H1 (cell line): Measurements from ENCODE around the gene RUVBL2. TPM values are rescaled to one million over a fixed set of nuclear protein-coding genes. Genes with fewer than 3 reads are reported as not detected.

Source experiments
- CTCF ChIA-PET: fragments of 300-600 bp; sonication (Branson Sonifier 250); formaldehyde crosslinking; loops from one replicate; lab custom pipeline; 2021; ENCODE audit not compliant: partially characterized antibody; lab: Charles Lee
- POLR2A ChIA-PET: fragments of 300-600 bp; sonication (Branson Sonifier 250); formaldehyde crosslinking; loops from one replicate; lab custom pipeline; 2021; ENCODE audit warnings: inconsistent platforms; ENCODE audit not compliant: partially characterized antibody; lab: Charles Lee
- DNase-seq, 2 experiments: peaks; one replicate each; pipeline versions ENCODE4 v3.0.0 to v3.0.0-alpha.2; 2010 to 2022; ENCODE audit warnings: low spot score in 2 of 2, low read depth in 1 of 2, mixed read lengths in 1 of 2
- FAIRE-seq: peaks from 2 replicates; lab custom pipeline; 2011; peaks lifted over from hg19 to GRCh38; lab: Jason Lieb, UNC
- H2AFZ ChIP-seq: 2 replicates; pipeline ENCODE4 v1.8.1; 2012; ENCODE audit warnings: low read length, inconsistent platforms
- H2AK5ac ChIP-seq: 2 replicates; pipeline ENCODE4 v1.6.1; 2013; ENCODE audit warnings: low read depth, low read length
- H2BK120ac ChIP-seq: replicated peaks from 2 replicates; pipeline ENCODE3; 2013; ENCODE audit warnings: low read depth, low read length, inconsistent platforms
- H2BK12ac ChIP-seq: 2 replicates; pipeline ENCODE4 v1.6.1; 2013; ENCODE audit warnings: low read depth, low read length
- H2BK15ac ChIP-seq: 2 replicates; pipeline ENCODE4 v1.6.1; 2013; ENCODE audit warnings: low read length
- H2BK20ac ChIP-seq: 2 replicates; pipeline ENCODE4 v1.6.1; 2013; ENCODE audit warnings: low read length
- H2BK5ac ChIP-seq: 2 replicates; pipeline ENCODE4 v1.6.1; 2013; ENCODE audit warnings: low read depth, low read length
- H3K14ac ChIP-seq: 2 replicates; pipeline ENCODE4 v1.6.1; 2013; ENCODE audit warnings: inconsistent platforms; ENCODE audit not compliant: insufficient read length
- H3K18ac ChIP-seq: 2 replicates; pipeline ENCODE4 v1.6.1; 2013; ENCODE audit warnings: low read length; ENCODE audit errors: extremely low read depth
- H3K23ac ChIP-seq: 2 replicates; pipeline ENCODE4 v1.6.1; 2013; ENCODE audit warnings: inconsistent platforms; ENCODE audit not compliant: insufficient read length
- H3K23me2 ChIP-seq: 2 replicates; pipeline ENCODE4 v1.6.1; 2013; ENCODE audit warnings: low read depth, low read length
- H3K27ac ChIP-seq: 2 replicates; pipeline ENCODE4 v1.6.1; 2011; ENCODE audit warnings: low read depth, low read length, inconsistent platforms
- H3K27me3 ChIP-seq, 4 experiments: replicated peaks in 1 of 4; 1 replicate in 1 of 4; 2 replicates in 3 of 4; pipeline versions ENCODE4 v1.6.1 to v1.8.1; 2011 to 2013; ENCODE audit warnings: low read length in 3 of 4, mild to moderate bottlenecking in 3 of 4, inconsistent platforms in 2 of 4, mixed read lengths in 2 of 4, moderate library complexity in 1 of 4; ENCODE audit not compliant: control insufficient read depth in 3 of 4, insufficient read depth in 3 of 4; ENCODE audit errors: extremely low read depth in 1 of 4
- H3K36me3 ChIP-seq, 4 experiments: 2 replicates each; pipeline versions ENCODE4 v1.6.1 to v1.8.1; 2011 to 2013; ENCODE audit warnings: mild to moderate bottlenecking in 4 of 4, low read length in 3 of 4, moderate library complexity in 2 of 4, control low read depth in 1 of 4, inconsistent platforms in 1 of 4; ENCODE audit not compliant: insufficient read depth in 4 of 4, control insufficient read depth in 2 of 4
- H3K4ac ChIP-seq: replicated peaks from 2 replicates; pipeline ENCODE3; 2013; ENCODE audit warnings: low read length, low read depth, mixed read lengths, inconsistent platforms; ENCODE audit not compliant: insufficient read length
- H3K4me1 ChIP-seq, 4 experiments: replicated peaks in 1 of 4; 1 replicate in 1 of 4; 2 replicates in 3 of 4; pipeline versions ENCODE4 v1.6.1 to v1.8.1; 2011 to 2013; ENCODE audit warnings: low read length in 3 of 4, inconsistent platforms in 2 of 4, mixed read lengths in 1 of 4; ENCODE audit not compliant: insufficient read depth in 4 of 4, control insufficient read depth in 3 of 4
- H3K4me2 ChIP-seq, 2 experiments: 2 replicates each; pipeline versions ENCODE4 v1.6.1 to v1.8.1; 2011 to 2013; ENCODE audit warnings: low read depth in 2 of 2, low read length in 2 of 2, control low read depth in 1 of 2, inconsistent platforms in 1 of 2, mild to moderate bottlenecking in 1 of 2; ENCODE audit not compliant: insufficient read depth in 1 of 2
- H3K4me3 ChIP-seq, 4 experiments: fragments of 200-600, 300-600 bp in 1 of 4; sonication (generic), shearing (Covaris generic), sonication (Bioruptor Twin) in 1 of 4; 2 replicates each; pipeline versions ENCODE4 v1.5.1 to v1.8.1; 2011 to 2016; ENCODE audit warnings: low read length in 4 of 4, low read depth in 3 of 4, control low read depth in 2 of 4, inconsistent platforms in 2 of 4, mild to moderate bottlenecking in 2 of 4, mixed read lengths in 1 of 4, moderate library complexity in 1 of 4; ENCODE audit not compliant: insufficient read depth in 2 of 4; ENCODE audit errors: extremely low read depth in 1 of 4
- H3K56ac ChIP-seq: replicated peaks from 2 replicates; pipeline ENCODE3; 2013; ENCODE audit warnings: low read depth, mild to moderate bottlenecking, mixed read lengths, low read length, inconsistent platforms; ENCODE audit not compliant: insufficient read length
- H3K79me1 ChIP-seq: 2 replicates; pipeline ENCODE4 v1.6.1; 2013; ENCODE audit warnings: low read depth, low read length, control low read depth
- H3K79me2 ChIP-seq, 2 experiments: 2 replicates each; pipeline versions ENCODE4 v1.6.1 to v1.8.1; 2012 to 2013; ENCODE audit warnings: low read length in 2 of 2, mild to moderate bottlenecking in 2 of 2, inconsistent platforms in 1 of 2; ENCODE audit not compliant: insufficient read depth in 2 of 2, control insufficient read depth in 1 of 2
- H3K9ac ChIP-seq, 4 experiments: replicated peaks in 1 of 4; 1 replicate in 1 of 4; 2 replicates in 3 of 4; pipeline versions ENCODE4 v1.6.1 to v1.8.1; 2011 to 2013; ENCODE audit warnings: low read depth in 3 of 4, low read length in 3 of 4, control low read depth in 2 of 4, mild to moderate bottlenecking in 2 of 4, moderate library complexity in 2 of 4, inconsistent platforms in 1 of 4; ENCODE audit errors: extremely low read depth in 1 of 4
- H3K9me3 ChIP-seq, 2 experiments: 2 replicates each; pipeline versions ENCODE4 v1.6.1 to v1.8.1; 2012 to 2013; ENCODE audit warnings: mild to moderate bottlenecking in 2 of 2, moderate library complexity in 2 of 2, control low read depth in 1 of 2, inconsistent platforms in 1 of 2, low read depth in 1 of 2, low read length in 1 of 2, mixed read lengths in 1 of 2; ENCODE audit not compliant: insufficient read depth in 2 of 2
- H4K20me1 ChIP-seq, 2 experiments: replicated peaks in 1 of 2; 2 replicates each; pipeline versions ENCODE3 to v1.8.1; 2011 to 2013; ENCODE audit warnings: inconsistent platforms in 2 of 2, low read length in 2 of 2, mild to moderate bottlenecking in 1 of 2; ENCODE audit not compliant: insufficient read depth in 2 of 2, control insufficient read depth in 1 of 2
- H4K5ac ChIP-seq: 2 replicates; pipeline ENCODE4 v1.6.1; 2013; ENCODE audit warnings: low read length, low read depth, mixed read lengths, inconsistent platforms; ENCODE audit not compliant: insufficient read length
- H4K8ac ChIP-seq: 2 replicates; pipeline ENCODE4 v1.8.0; 2013; ENCODE audit warnings: mild to moderate bottlenecking, moderate library complexity, low read length, inconsistent platforms; ENCODE audit not compliant: insufficient read depth; ENCODE audit errors: extremely low read depth
- H4K91ac ChIP-seq: replicated peaks from 2 replicates; pipeline ENCODE3; 2013; ENCODE audit warnings: low read length, mixed read lengths, inconsistent platforms; ENCODE audit not compliant: insufficient read length
- CBX5 ChIP-seq: fragments of 300-800, 300-1000 bp; sonication (generic); IDR thresholded peaks from 2 replicates; pipeline ENCODE4 v1.7.1; 2016; ENCODE audit warnings: antibody characterized with exemption, low read length, low read depth
- CREB1 ChIP-seq: IDR thresholded peaks from 2 replicates; pipeline ENCODE4 v1.6.1; 2012; ENCODE audit warnings: inconsistent platforms
- CTCF ChIP-seq, 3 experiments: IDR thresholded peaks; 1 replicate in 2 of 3; 2 replicates in 1 of 3; pipeline versions ENCODE4 v1.5.1 to v1.6.1; 2011; ENCODE audit warnings: low read length in 3 of 3, mild to moderate bottlenecking in 3 of 3, inconsistent platforms in 2 of 3, low read depth in 1 of 3, moderate library complexity in 1 of 3; ENCODE audit not compliant: insufficient read depth in 1 of 3; ENCODE audit errors: control extremely low read depth in 1 of 3
- FOSL1 ChIP-seq: IDR thresholded peaks from 2 replicates; pipeline ENCODE4 v1.6.1; 2011; ENCODE audit warnings: mild to moderate bottlenecking, low read depth, low read length, moderate library complexity; ENCODE audit not compliant: insufficient read depth
- GABPA ChIP-seq: IDR thresholded peaks from 2 replicates; pipeline ENCODE4 v1.6.1; 2011; ENCODE audit warnings: mild to moderate bottlenecking, low read length, moderate library complexity, borderline replicate concordance; ENCODE audit not compliant: insufficient read depth
- HDAC2 ChIP-seq, 2 experiments: fragments of 300-600 bp in 1 of 2; sonication (generic) in 1 of 2; IDR thresholded peaks; 2 replicates each; pipeline ENCODE4 v1.6.1; 2011 to 2012; ENCODE audit warnings: low read depth in 2 of 2, low read length in 2 of 2, mild to moderate bottlenecking in 2 of 2, moderate library complexity in 2 of 2, borderline replicate concordance in 1 of 2, inconsistent platforms in 1 of 2
- JUN ChIP-seq: IDR thresholded peaks from 2 replicates; pipeline ENCODE4 v1.6.1; 2011; ENCODE audit warnings: low read depth, mild to moderate bottlenecking, improper control_type of control experiment, low read length
- SUZ12 ChIP-seq: fragments of 200-600 bp; sonication (generic); IDR thresholded peaks from 2 replicates; pipeline ENCODE4 v1.6.1; 2012; ENCODE audit warnings: mild to moderate bottlenecking, inconsistent platforms, low read length, moderate library complexity, mixed read lengths
- WGBS, 2 experiments: shearing (Covaris generic) in 1 of 2; methylation state at CpG; one replicate each; pipeline versions ENCODE4 v1.1.6 to v1.1.7; 2013 to 2015; ENCODE audit warnings: low lambda C conversion rate in 2 of 2, mixed read lengths in 2 of 2, inconsistent platforms in 1 of 2, low coverage in 1 of 2, missing lambda C conversion rate in 1 of 2; ENCODE audit not compliant: insufficient replicate concordance in 2 of 2, insufficient coverage in 1 of 2, insufficient read length in 1 of 2; ENCODE audit errors: extremely low coverage in 1 of 2, missing lambda C conversion rate in 1 of 2; 5-methylcytosine and 5-hydroxymethylcytosine counted together
- polyA plus RNA-seq, 7 experiments: library from polyadenylated mRNA; depleted of rRNA in 3 of 7; stranded (reverse) in 5 of 7; unstranded in 2 of 7; fragments of >200 nt in 5 of 7; fragments of 200-250 nt in 2 of 7; gene quantifications; 1 replicate in 5 of 7; 2 replicates in 1 of 7; 4 replicates in 1 of 7; pipeline versions ENCODE4 v1.2.1 to v1.2.3, GENCODE V29; 2011 to 2013; ENCODE audit warnings: missing spikeins in 2 of 7, mixed read lengths in 2 of 7
- total RNA-seq: library from RNA; stranded (reverse); fragmentation: NEBNext Ultra II Directional; extraction: Animal tissue kit (Norgen Biotek cat#: 25700); gene quantifications from 2 replicates; pipeline ENCODE4 v1.2.1, GENCODE V29; 2021

The RUVBL2 gene
- total and polyA plus RNA-seq, 2 of the 8 experiments (the other 6 are each of a cell fraction or from before 2014, with no cell fraction given) = 152 to 247 TPM

- peak; percentile 93 to 96 for DNase-seq
- no peaks in the 10 kb centered on the region for H3K9me3 ChIP-seq
- peak within 1 kb of the TSS; percentile 89 to 99 for H3K4me2 ChIP-seq
- CTCF ChIA-PET = interaction anchor here (0.5 to 1.9 kb wide), 5 partner anchors 12 to 123 kb away, joined by 3 to 7 read pairs (median 3); no protein-coding TSS in a partner anchor
- H2BK5ac ChIP-seq = peak within 1 kb of the TSS; percentile 94
- no peak within 1 kb of the TSS for H2BK20ac ChIP-seq
- H2BK120ac ChIP-seq = peak within 1 kb of the TSS; percentile 67
- H3K27me3 ChIP-seq = no peaks in the 10 kb centered on the region
- H3K4me1 ChIP-seq = peaks cover 4 to 18% (median 12%) of the 10 kb centered on the region in 4 experiments
- no peak within 1 kb of the TSS for H3K14ac ChIP-seq
- peak within 1 kb of the TSS; percentile 86 to 96 (median 92) for H3K4me3 ChIP-seq
- POLR2A ChIA-PET = interaction anchor here (0.8 to 5.4 kb wide), 26 partner anchors 8 to 169 kb away, joined by 3 to 56 read pairs (median 6); partner anchors contain the start of genes BAX, DHDH, GYS1 and NUCB1
- peaks cover 17% of the 10 kb centered on the region; the same call in 1 of the 2 replicates for H3K23me2 ChIP-seq
- peak within 1 kb of the TSS; percentile 98 for H2AK5ac ChIP-seq
- peak within 1 kb of the TSS; percentile 96 for H4K91ac ChIP-seq
- peaks cover 5% of the 10 kb centered on the region for H3K79me1 ChIP-seq
- H3K56ac ChIP-seq = peak within 1 kb of the TSS; percentile 92
- H4K20me1 ChIP-seq = peaks cover 3 to 20% of the 10 kb centered on the region in 2 experiments
- peak within 1 kb of the TSS; percentile 76 for H3K27ac ChIP-seq
- peak within 1 kb of the TSS; percentile 95 for H3K18ac ChIP-seq
- peak within 1 kb of the TSS; percentile 90 for H4K5ac ChIP-seq
- H3K23ac ChIP-seq = no peak within 1 kb of the TSS
- no peak for FAIRE-seq
- H2BK12ac ChIP-seq = peak within 1 kb of the TSS; percentile 84
- peak within 1 kb of the TSS; percentile 97 for H3K4ac ChIP-seq
- H2BK15ac ChIP-seq = peak within 1 kb of the TSS; percentile 74; the same call in 1 of the 2 replicates
- H3K79me2 ChIP-seq = peaks cover 0 to 13% of the 10 kb centered on the region in 2 experiments; a peak in 2 of 4 replicates
- WGBS, 2 experiments = 1% methylated on average over 50 of the region's 52 CpGs; no CpG with 5 or more reads in 1 of the 2 experiments
- H3K9ac ChIP-seq = peak within 1 kb of the TSS; percentile 75 to 87 (median 83)
- peak within 1 kb of the TSS; percentile 89; the same call in 1 of the 2 replicates for H4K8ac ChIP-seq
- peaks cover 2 to 36% (median 13%) of the 10 kb centered on the region in 4 experiments; a peak in 5 of 8 replicates for H3K36me3 ChIP-seq
- no peak within 1 kb of the TSS for H2AFZ ChIP-seq
- no peak for TF ChIP-seq CREB1
- no peak for TF ChIP-seq CTCF (IDR thresholded peaks at IDR 0.05; ENCODE audit: control extremely low read depth in 1 of 3, insufficient read depth in 1 of 3, low read depth in 1 of 3, low read length in 3 of 3)
- no peak for TF ChIP-seq GABPA
- no peak for TF ChIP-seq FOSL1
- no peak; a peak in 1 of 4 replicates for TF ChIP-seq HDAC2 (IDR thresholded peaks at IDR 0.05; ENCODE audit: borderline replicate concordance in 1 of 2, low read depth in 2 of 2, low read length in 2 of 2)
- no peak for TF ChIP-seq CBX5
- TF ChIP-seq SUZ12 = no peak
- no peak for TF ChIP-seq JUN
Measured at GRCh38 chr19:48965040-48965805, 28.5 kb upstream of the RUVBL2 start, which contains the start of gene FTL. FTL (plus strand) TSS chr19:48965309; CDS start chr19:48965508, 199 bp downstream.
